Heart right ventricle (tissue), 16 donors: ENCODE data around the gene LDB2. TPM values are rescaled to one million over a fixed set of nuclear protein-coding genes. Genes with fewer than 3 reads are reported as not detected.
A peak's percentile ranks its signal among the peaks of the same experiment; 100 is the strongest.

ENCODE experiments used
- ATAC-seq, 8 donors: fragments of 200-7000 bp; cut with Tn5 transposase; one replicate each; pipeline ENCODE4 v1.9.1; 2020; ENCODE audit warnings: mild to moderate bottlenecking in 8 of 8, moderate library complexity in 8 of 8, moderate number of reproducible peaks in 1 of 8
- DNase-seq, 2 donors: peaks; one replicate each; pipeline ENCODE4 v3.0.0-alpha.2; 2020
- H3K27ac ChIP-seq, 10 donors: fragments of 200-600 bp; sonication (generic) in 2 of 10; one replicate each; pipeline versions ENCODE4 v1.5.0 to v1.8.0; 2020 to 2022; ENCODE audit warnings: mild to moderate bottlenecking in 3 of 10
- H3K27me3 ChIP-seq, 7 donors: fragments of 200-600 bp; one replicate each; pipeline ENCODE4 v1.8.0; 2021 to 2022; ENCODE audit warnings: mild to moderate bottlenecking in 2 of 7
- H3K36me3 ChIP-seq, 9 donors: fragments of 200-600 bp; sonication (generic) in 1 of 9; one replicate each; pipeline versions ENCODE4 v1.5.0 to v1.8.0; 2020 to 2022; ENCODE audit warnings: mild to moderate bottlenecking in 2 of 9
- H3K4me1 ChIP-seq, 9 donors: fragments of 200-600 bp; sonication (generic) in 1 of 9; one replicate each; pipeline versions ENCODE4 v1.5.0 to v1.8.0; 2020 to 2022; ENCODE audit warnings: mild to moderate bottlenecking in 4 of 9
- H3K4me3 ChIP-seq, 10 donors: fragments of 200-600 bp; sonication (generic) in 2 of 10; one replicate each; pipeline versions ENCODE4 v1.5.0 to v1.8.0; 2020 to 2022; ENCODE audit warnings: mild to moderate bottlenecking in 7 of 10, moderate library complexity in 2 of 10
- H3K9me3 ChIP-seq, 11 donors: fragments of 200-600 bp in 10 of 11; sonication (generic) in 2 of 11; one replicate each; pipeline versions ENCODE4 v1.5.0 to v1.8.0; 2013 to 2022; ENCODE audit warnings: mild to moderate bottlenecking in 2 of 11, control low read depth in 1 of 11, moderate library complexity in 1 of 11
- CTCF ChIP-seq, 9 donors: fragments of 200-600 bp; sonication (generic) in 2 of 9; IDR thresholded peaks; one replicate each; pipeline versions ENCODE4 v1.5.0 to v1.8.0; 2021 to 2022; ENCODE audit warnings: antibody characterized with exemption in 9 of 9, mild to moderate bottlenecking in 5 of 9, moderate library complexity in 1 of 9
- WGBS, 2 donors: extraction: QIAGEN DNeasy Blood & Tissue Kit; methylation state at CpG; one replicate each; pipeline ENCODE4 v1.1.7; 2013; ENCODE audit warnings: inconsistent platforms in 1 of 2; 5-methylcytosine and 5-hydroxymethylcytosine counted together
- intact Hi-C, 10 donors: fragments of 100-400 bp; cut with DNase I; formaldehyde crosslinking; loops; one replicate each; pipeline versions ENCODE4 v1.11.1 to v1.14.2; 2022
- polyA plus RNA-seq, 2 donors: library from polyadenylated mRNA; stranded (reverse); fragments of 200-250 nt; gene quantifications; one replicate each; pipeline ENCODE4 v1.2.3, GENCODE V29; 2013
- total RNA-seq, 10 donors: library from RNA; stranded (reverse); fragmentation: NEBNext Ultra II Directional in 3 of 10; extraction: Animal tissue kit (Norgen Biotek cat#: 25700) in 3 of 10; gene quantifications; one replicate each; pipeline versions ENCODE4 v1.2.1 to v1.2.4, GENCODE V29; 2021 to 2023
- donor health status: Arrhythmogenic right ventricular cardiomyopathy.
- donor health status: ischemic (EF 13 %, LVEDD 7.1; RV severe dilation, severe dysfunction).
- donor health status: healthy with polysubstance abuse.
- donor health status: DM: no; HTN: yes; CAD: no.
- donor health status: DM: no; HTN: no; CAD: no.
- donor health status: ischemic (EF 25% LVEDD 6.9; RV normal size, moderate dysfunction).
- donor health status: ischemic (EF 25% LVEDD 5.7; RV mildly dilated, moderate dysfunction).
- donor health status: healthy.
- donor health status: DM: yes; HTN: yes; CAD: no.
- donor health status: Ischemic cardiomyopathy.
- donor health status: ischemic (EF 35%, LVEDD 5.7; RV mildly dilated, moderate dysfunction).
- donor health status: nonischemic (EF 11% LVEDD 7.7; RV severe dilation, severe dysfunction).
- donor health status: DM: yes; HTN: yes; CAD: no.
- donor health status: PGD.
- donor health status: ischemic (EF 29% LVEDD 5.4; RV normal size, mild dysfunction).
- donor health status: nonischemic (EF 23%, LVEDD 6.1; RV moderate dilation, normal function).

Gene LDB2
- total and polyA plus RNA-seq, 12 donors = 14.5 to 43.3 (median 23.5) TPM

DNA sequence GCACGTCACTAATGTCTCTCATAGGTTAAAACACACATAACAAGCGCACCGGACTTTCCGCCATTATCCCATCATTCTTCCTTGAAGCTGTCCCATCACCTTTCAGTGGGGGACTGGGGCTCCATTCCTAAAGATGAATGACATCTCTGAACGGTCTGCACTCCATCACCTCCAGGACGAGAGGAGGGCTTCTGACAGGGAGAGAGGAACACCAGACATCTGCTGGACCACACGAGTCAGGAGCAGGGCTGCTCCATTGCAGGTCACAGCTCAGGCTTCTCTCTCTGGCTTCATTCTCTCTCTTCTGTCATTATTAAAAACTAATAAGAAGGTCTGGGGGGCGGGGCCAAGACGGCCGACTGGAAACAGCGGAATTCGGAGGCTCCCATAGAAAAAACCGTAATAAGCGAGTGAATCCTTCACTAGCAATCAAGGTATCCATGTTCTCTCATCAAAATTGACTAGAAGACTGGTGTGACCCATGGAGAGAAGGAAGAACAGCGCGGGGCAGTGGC is 289.8 kb downstream of the LDB2 start:
- intact Hi-C loops = no loop called here

DNA sequence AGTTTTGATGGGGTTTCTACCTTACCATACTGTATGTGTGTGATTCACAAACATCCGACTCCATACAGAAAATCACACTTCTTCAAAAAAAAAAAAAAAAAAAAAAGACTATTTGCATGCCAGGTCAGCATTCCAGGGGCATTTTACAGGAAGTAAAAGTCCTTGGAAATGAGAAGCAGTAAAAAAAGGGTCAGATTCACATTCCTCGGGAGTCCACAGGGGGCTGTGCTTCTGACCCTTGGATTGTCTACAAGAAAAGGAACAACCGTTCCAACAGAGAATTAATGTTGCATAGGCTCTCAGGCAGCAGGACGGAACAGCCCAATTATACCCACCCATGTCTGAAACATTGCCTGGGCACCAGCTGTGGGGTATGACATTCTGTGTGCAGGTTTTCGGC is 290.3 kb downstream of the LDB2 start:
- Histone ChIP-seq H3K9me3 (peaks cover 0 to 12% (median 0%) of the 10 kb centered on the region in 11 donors), H3K27ac (no peak overlapping the region), H3K27me3 (no peaks in the 10 kb centered on the region), H3K4me1 (peaks cover 0 to 19% (median 6%) of the 10 kb centered on the region in 9 donors), H3K36me3 (no peaks in the 10 kb centered on the region), H3K4me3 (no peak overlapping the region)
- intact Hi-C loops = no loop called here
- DNase-seq (no peak), ATAC-seq (peak in 6 of 8 donors; percentile 25 to 80 (median 40))
- 53 to 66% methylated on average over 5 of the region's 5 CpGs for WGBS, 2 donors
- no peak for TF ChIP-seq CTCF (IDR thresholded peaks at IDR 0.05)

More for the DNA sequence above, 289.8 kb downstream of the LDB2 start:
- Histone ChIP-seq H3K36me3 (no peaks in the 10 kb centered on the region), H3K27me3 (no peaks in the 10 kb centered on the region), H3K4me1 (peaks cover 0 to 19% (median 6%) of the 10 kb centered on the region in 9 donors), H3K27ac (no peak overlapping the region), H3K4me3 (no peak overlapping the region), H3K9me3 (peaks cover 0 to 15% (median 0%) of the 10 kb centered on the region in 11 donors)
- ATAC-seq (peak in 1 of 8 donors; percentile 34), DNase-seq (no peak)
- TF ChIP-seq CTCF (IDR thresholded peaks at IDR 0.05) = no peak
- 79 to 86% methylated on average over 16 of the region's 16 CpGs for WGBS, 2 donors

GRCh38 chr4:16607241-16608066 is 291.0 kb downstream of the LDB2 start:
- H3K27ac ChIP-seq = no peak overlapping the region
- no peak overlapping the region for H3K4me3 ChIP-seq
- peaks cover 0 to 12% (median 0%) of the 10 kb centered on the region in 11 donors for H3K9me3 ChIP-seq
- TF ChIP-seq CTCF (IDR thresholded peaks at IDR 0.05) = no peak
- DNase-seq (no peak), ATAC-seq (no peak)
- intact Hi-C loops = no loop called here
- peaks cover 0 to 19% (median 6%) of the 10 kb centered on the region in 9 donors for H3K4me1 ChIP-seq
- H3K27me3 ChIP-seq = no peaks in the 10 kb centered on the region
- no peaks in the 10 kb centered on the region for H3K36me3 ChIP-seq
- 75 to 80% methylated on average over 7 of the region's 7 CpGs for WGBS, 2 donors

DNA sequence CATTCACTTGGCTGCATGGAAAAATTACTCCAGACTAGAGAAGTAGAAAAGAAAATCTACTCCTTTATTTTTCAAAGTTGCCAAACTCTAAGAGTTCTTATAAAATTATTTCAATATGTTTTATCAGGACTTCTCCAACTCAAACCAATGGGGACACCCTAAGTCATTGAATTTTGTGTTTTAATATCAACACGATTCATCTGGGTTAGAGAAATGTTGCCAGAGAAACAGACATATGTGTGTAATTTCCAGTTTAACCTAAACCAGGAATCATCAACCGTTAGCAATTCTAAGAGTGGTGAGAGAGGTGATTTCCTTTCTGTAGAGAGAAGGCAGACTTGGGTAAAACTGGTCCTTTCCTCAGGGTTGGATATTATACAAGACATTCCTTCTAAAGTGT is 291.8 kb downstream of the LDB2 start:
- Histone ChIP-seq H3K36me3 (no peaks in the 10 kb centered on the region), H3K27ac (no peak overlapping the region), H3K4me3 (no peak overlapping the region), H3K4me1 (peaks cover 0 to 19% (median 6%) of the 10 kb centered on the region in 9 donors), H3K27me3 (no peaks in the 10 kb centered on the region), H3K9me3 (peaks cover 0 to 7% (median 0%) of the 10 kb centered on the region in 11 donors)
- WGBS, 2 donors = 75% methylated on average over 2 of the region's 2 CpGs
- TF ChIP-seq CTCF (IDR thresholded peaks at IDR 0.05) = no peak
- ATAC-seq (no peak), DNase-seq (no peak)
- intact Hi-C loops = no loop called here
